GM19035 (cell line): ENCODE results near the gene CTNNA1.

ENCODE experiments used
- ATAC-seq: cut with Tn5 transposase; IDR thresholded peaks from one replicate; pipeline ENCODE4 v1.9.1; 2021; ENCODE audit not compliant: unreplicated experiment

The CTNNA1 gene

GRCh38 chr5:138961221-138961620 lies 208.0 kb downstream of the CTNNA1 start:
- no peak for ATAC-seq

GRCh38 chr5:138961729-138962128 lies 208.5 kb downstream of the CTNNA1 start:
- no peak for ATAC-seq

- no peak for ATAC-seq
Observed at GRCh38 chr5:138962614-138963370, 209.6 kb downstream of the CTNNA1 start.

- no peak for ATAC-seq
Observed at GRCh38 chr5:138963763-138964371, 210.6 kb downstream of the CTNNA1 start.

- ATAC-seq = no peak
Observed at GRCh38 chr5:138964647-138965201, 211.5 kb downstream of the CTNNA1 start.

GRCh38 chr5:138965626-138966025 lies 212.4 kb downstream of the CTNNA1 start:
- ATAC-seq = no peak

GRCh38 chr5:138966236-138966985 lies 213.2 kb downstream of the CTNNA1 start:
- no peak for ATAC-seq

GRCh38 chr5:138967791-138968448 lies 214.7 kb downstream of the CTNNA1 start:
- ATAC-seq = no peak

- no peak for ATAC-seq
Observed at GRCh38 chr5:138968601-138969000, 215.4 kb downstream of the CTNNA1 start.

GRCh38 chr5:138969323-138970002 lies 216.2 kb downstream of the CTNNA1 start:
- no peak for ATAC-seq

GRCh38 chr5:138972230-138972629 lies 219.0 kb downstream of the CTNNA1 start:
- no peak for ATAC-seq

- ATAC-seq = no peak
Observed at GRCh38 chr5:138972836-138973235, 219.6 kb downstream of the CTNNA1 start.

- no peak for ATAC-seq
Observed at GRCh38 chr5:138974227-138975063, 221.2 kb downstream of the CTNNA1 start.

- no peak for ATAC-seq
Observed at GRCh38 chr5:138975098-138975847, 222.0 kb downstream of the CTNNA1 start.

- no peak for ATAC-seq
Observed at GRCh38 chr5:138978080-138978479, 224.9 kb downstream of the CTNNA1 start.

- no peak for ATAC-seq
Observed at GRCh38 chr5:138978581-138978980, 225.4 kb downstream of the CTNNA1 start.

GRCh38 chr5:138979684-138980280 lies 226.6 kb downstream of the CTNNA1 start:
- no peak for ATAC-seq

GRCh38 chr5:138980441-138980840 lies 227.2 kb downstream of the CTNNA1 start:
- ATAC-seq = no peak

- no peak for ATAC-seq
Observed at GRCh38 chr5:138981131-138981530, 227.9 kb downstream of the CTNNA1 start.
